Activated CD8-positive, alpha-beta T cell treated with anti-CD3 and anti-CD28 coated beads for 36 hours (primary cell): ENCODE measurements around the gene HTRA2. TPM values are rescaled to one million over a fixed set of nuclear protein-coding genes. Genes with fewer than 3 reads are reported as not detected.

Experiments
- ATAC-seq: fragments of 200-7000 bp; cut with Tn5 transposase; one replicate; pipeline ENCODE4 v1.10.0; 2021; ENCODE audit warnings: mild to moderate bottlenecking, moderate library complexity
- CTCF ChIA-PET: fragments of 350-600 bp; sonication (Branson Sonifier 250); formaldehyde crosslinking; loops from one replicate; lab custom pipeline; 2021; ENCODE audit warnings: antibody characterized with exemption; lab: Charles Lee
- POLR2A ChIA-PET: fragments of 350-600 bp; sonication (Branson Sonifier 250); formaldehyde crosslinking; loops from one replicate; lab custom pipeline; 2021; ENCODE audit warnings: antibody characterized with exemption; lab: Charles Lee
- DNase-seq: peaks from one replicate; pipeline ENCODE4 v3.0.0-alpha.2; 2020
- H3K27ac Mint-ChIP-seq: one replicate; pipeline ENCODE4 v1.8.0; 2021; ENCODE audit warnings: mild to moderate bottlenecking, mixed read lengths
- H3K27me3 Mint-ChIP-seq: one replicate; pipeline ENCODE4 v1.8.0; 2021; ENCODE audit warnings: mixed read lengths
- H3K36me3 Mint-ChIP-seq: one replicate; pipeline ENCODE4 v1.8.0; 2021; ENCODE audit warnings: low read depth, mixed read lengths
- H3K4me1 Mint-ChIP-seq: one replicate; pipeline ENCODE4 v1.8.0; 2021; ENCODE audit warnings: low read depth, mixed read lengths
- H3K4me3 Mint-ChIP-seq: one replicate; pipeline ENCODE4 v1.8.0; 2021; ENCODE audit warnings: mild to moderate bottlenecking, moderate library complexity, mixed read lengths
- H3K9me3 Mint-ChIP-seq: one replicate; pipeline ENCODE4 v1.8.0; 2021; ENCODE audit warnings: mixed read lengths
- CTCF ChIP-seq: fragments of 200-600 bp; IDR thresholded peaks from one replicate; pipeline ENCODE4 v1.8.0; 2022; ENCODE audit warnings: antibody characterized with exemption, mild to moderate bottlenecking
- intact Hi-C: fragments of 100-400 bp; cut with micrococcal nuclease; formaldehyde crosslinking; loops from one replicate; pipeline ENCODE4 v1.10.0; 2022
- total RNA-seq, 2 experiments: library from RNA; stranded (reverse); gene quantifications; one replicate each; pipeline ENCODE4 v1.2.3, GENCODE V29; 2021

The HTRA2 gene
- total RNA-seq, 2 experiments from 2014 or later: 42.0 to 45.0 TPM

- intact Hi-C loops: no loop called here
- ATAC-seq (no peak), DNase-seq (no peak)
- peaks cover 27% of the 10 kb centered on the region for H3K36me3 Mint-ChIP-seq
- H3K27me3 Mint-ChIP-seq: peaks cover 60% of the 10 kb centered on the region
- CTCF ChIA-PET: interaction anchor here (0.6 to 2.0 kb wide), 4 partner anchors 12 to 84 kb away, joined by 3 to 9 read pairs (median 4); partner anchors contain the start of genes CCDC142, TLX2 and TTC31
- H3K27ac Mint-ChIP-seq: no peak overlapping the region
- no peak for TF ChIP-seq CTCF
- peaks cover 44% of the 10 kb centered on the region for H3K4me1 Mint-ChIP-seq
- peak overlapping the region; percentile 19 for H3K4me3 Mint-ChIP-seq
- POLR2A ChIA-PET: interaction anchor here (0.6 to 5.2 kb wide), 11 partner anchors 8 to 42 kb away, joined by 3 to 23 read pairs (median 4); partner anchors contain the start of genes AUP1, CCDC142, MRPL53 and TLX2
- no peaks in the 10 kb centered on the region for H3K9me3 Mint-ChIP-seq
Observed at GRCh38 chr2:74501335-74502071, 28.2 kb upstream of the HTRA2 start.

GRCh38 chr2:74502147-74502719 lies 27.5 kb upstream of the HTRA2 start:
- no peak for DNase-seq
- ATAC-seq: no peak
- peaks cover 47% of the 10 kb centered on the region for H3K4me1 Mint-ChIP-seq
- ChIA-PET CTCF (no interaction called here), POLR2A (interaction anchor here (1.1 to 2.4 kb wide), 3 partner anchors 12 to 19 kb away, joined by 3 to 8 read pairs (median 4); partner anchors contain the start of genes CCDC142 and TTC31)
- H3K9me3 Mint-ChIP-seq: no peaks in the 10 kb centered on the region
- H3K36me3 Mint-ChIP-seq: peaks cover 31% of the 10 kb centered on the region
- peaks cover 60% of the 10 kb centered on the region for H3K27me3 Mint-ChIP-seq
- no peak for TF ChIP-seq CTCF
- peak overlapping the region; percentile 68 for H3K4me3 Mint-ChIP-seq
- intact Hi-C loops: no loop called here
- H3K27ac Mint-ChIP-seq: no peak overlapping the region

- POLR2A ChIA-PET: interaction anchor here (0.6 to 2.4 kb wide), 6 partner anchors 14 to 111 kb away, joined by 3 to 8 read pairs (median 4); partner anchors contain the start of genes AUP1, CCDC142, HTRA2 and TTC31
- H3K36me3 Mint-ChIP-seq: peaks cover 33% of the 10 kb centered on the region
- H3K27me3 Mint-ChIP-seq: peaks cover 58% of the 10 kb centered on the region
- H3K4me1 Mint-ChIP-seq: peaks cover 47% of the 10 kb centered on the region
- peak overlapping the region; percentile 68 for H3K4me3 Mint-ChIP-seq
- peak; percentile 43 for TF ChIP-seq CTCF
- DNase-seq (peak; percentile 73), ATAC-seq (peak; percentile 22)
- H3K9me3 Mint-ChIP-seq: no peaks in the 10 kb centered on the region
- intact Hi-C loops: no loop called here
- CTCF ChIA-PET: interaction anchor here (0.9 to 2.1 kb wide), 8 partner anchors 20 to 82 kb away, joined by 3 to 16 read pairs (median 4); partner anchors contain the start of genes CCDC142, DQX1 and TTC31
- no peak overlapping the region for H3K27ac Mint-ChIP-seq
Observed at GRCh38 chr2:74502720-74503505, 26.8 kb upstream of the HTRA2 start.

- intact Hi-C loops: no loop called here
- TF ChIP-seq CTCF: no peak
- POLR2A ChIA-PET: interaction anchor here (0.6 to 2.4 kb wide), 6 partner anchors 13 to 112 kb away, joined by 3 to 8 read pairs (median 4); partner anchors contain the start of genes AUP1, CCDC142, HTRA2 and TTC31
- no peak overlapping the region for H3K27ac Mint-ChIP-seq
- H3K27me3 Mint-ChIP-seq: peaks cover 54% of the 10 kb centered on the region
- DNase-seq: no peak
- no peaks in the 10 kb centered on the region for H3K9me3 Mint-ChIP-seq
- peaks cover 48% of the 10 kb centered on the region for H3K4me1 Mint-ChIP-seq
- peak overlapping the region; percentile 68 for H3K4me3 Mint-ChIP-seq
- peaks cover 33% of the 10 kb centered on the region for H3K36me3 Mint-ChIP-seq
- CTCF ChIA-PET: interaction anchor here (0.9 to 2.1 kb wide), 11 partner anchors 21 to 112 kb away, joined by 3 to 16 read pairs (median 4); partner anchors contain the start of genes CCDC142, DQX1, TTC31 and WBP1
- ATAC-seq: no peak
Observed at GRCh38 chr2:74503506-74504475, 25.9 kb upstream of the HTRA2 start.
